ENCODE measurements around the gene TRIM9.

GRCh38 chr14:51080645-51081044 lies 14.3 kb downstream of the TRIM9 start:
- TF ChIP-seq, protein P1, sequence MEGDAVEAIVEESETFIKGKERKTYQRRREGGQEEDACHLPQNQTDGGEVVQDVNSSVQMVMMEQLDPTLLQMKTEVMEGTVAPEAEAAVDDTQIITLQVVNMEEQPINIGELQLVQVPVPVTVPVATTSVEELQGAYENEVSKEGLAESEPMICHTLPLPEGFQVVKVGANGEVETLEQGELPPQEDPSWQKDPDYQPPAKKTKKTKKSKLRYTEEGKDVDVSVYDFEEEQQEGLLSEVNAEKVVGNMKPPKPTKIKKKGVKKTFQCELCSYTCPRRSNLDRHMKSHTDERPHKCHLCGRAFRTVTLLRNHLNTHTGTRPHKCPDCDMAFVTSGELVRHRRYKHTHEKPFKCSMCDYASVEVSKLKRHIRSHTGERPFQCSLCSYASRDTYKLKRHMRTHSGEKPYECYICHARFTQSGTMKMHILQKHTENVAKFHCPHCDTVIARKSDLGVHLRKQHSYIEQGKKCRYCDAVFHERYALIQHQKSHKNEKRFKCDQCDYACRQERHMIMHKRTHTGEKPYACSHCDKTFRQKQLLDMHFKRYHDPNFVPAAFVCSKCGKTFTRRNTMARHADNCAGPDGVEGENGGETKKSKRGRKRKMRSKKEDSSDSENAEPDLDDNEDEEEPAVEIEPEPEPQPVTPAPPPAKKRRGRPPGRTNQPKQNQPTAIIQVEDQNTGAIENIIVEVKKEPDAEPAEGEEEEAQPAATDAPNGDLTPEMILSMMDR (conservative IDR thresholded peaks at IDR 0.05; ENCODE audit: low read length) = no peak
- no peak for TF ChIP-seq EZH2phosphoT487 (IDR thresholded peaks at IDR 0.05; ENCODE audit: borderline replicate concordance)
